Nephron progenitor cell (in vitro differentiated cells): ENCODE results near the gene MAU2.

Experiments used
- DNase-seq: peaks from one replicate; pipeline ENCODE4 v3.0.0; 2021
- H3K27ac Mint-ChIP-seq: 2 replicates; pipeline ENCODE4 v1.8.0; 2021; ENCODE audit warnings: mild to moderate bottlenecking, moderate library complexity, mixed read lengths
- H3K27me3 Mint-ChIP-seq: 2 replicates; pipeline ENCODE4 v1.8.0; 2021; ENCODE audit warnings: mild to moderate bottlenecking, low read depth, mixed read lengths; ENCODE audit not compliant: poor library complexity
- H3K36me3 Mint-ChIP-seq: 2 replicates; pipeline ENCODE4 v1.8.0; 2021; ENCODE audit warnings: low read depth, mixed read lengths
- H3K4me1 Mint-ChIP-seq: 2 replicates; pipeline ENCODE4 v1.8.0; 2021; ENCODE audit warnings: mixed read lengths
- H3K4me3 Mint-ChIP-seq: 2 replicates; pipeline ENCODE4 v1.8.0; 2021; ENCODE audit warnings: mild to moderate bottlenecking, moderate library complexity, mixed read lengths
- H3K9me3 Mint-ChIP-seq: 2 replicates; pipeline ENCODE4 v1.8.0; 2021; ENCODE audit warnings: mild to moderate bottlenecking, moderate library complexity, mixed read lengths
- CTCF ChIP-seq: fragments of 200-600 bp; sonication (generic); IDR thresholded peaks from 2 replicates; pipeline ENCODE4 v1.5.0; 2021; ENCODE audit warnings: antibody characterized with exemption

Gene MAU2

GRCh38 chr19:19327672-19328071, 7.0 kb downstream of the MAU2 start:
- no peaks in the 10 kb centered on the region for H3K9me3 Mint-ChIP-seq
- no peaks in the 10 kb centered on the region for H3K27me3 Mint-ChIP-seq
- H3K4me3 Mint-ChIP-seq, result no peak overlapping the region
- H3K27ac Mint-ChIP-seq, result no peak overlapping the region
- no peak for TF ChIP-seq CTCF
- H3K4me1 Mint-ChIP-seq, result peaks cover 16% of the 10 kb centered on the region
- no peak for DNase-seq
- H3K36me3 Mint-ChIP-seq, result peaks cover 55% of the 10 kb centered on the region

- Mint-ChIP-seq H3K4me3 (no peak overlapping the region), H3K4me1 (peaks cover 9% of the 10 kb centered on the region), H3K9me3 (no peaks in the 10 kb centered on the region), H3K36me3 (peaks cover 46% of the 10 kb centered on the region), H3K27ac (peak overlapping the region; percentile 46), H3K27me3 (no peaks in the 10 kb centered on the region)
- no peak for DNase-seq
- no peak for TF ChIP-seq CTCF
Measured at GRCh38 chr19:19329126-19329525, 8.5 kb downstream of the MAU2 start.

GRCh38 chr19:19334063-19334988, 13.7 kb downstream of the MAU2 start:
- Mint-ChIP-seq H3K27ac (peak overlapping the region; percentile 91), H3K36me3 (peaks cover 26% of the 10 kb centered on the region), H3K9me3 (no peaks in the 10 kb centered on the region), H3K27me3 (no peaks in the 10 kb centered on the region), H3K4me3 (no peak overlapping the region), H3K4me1 (no peaks in the 10 kb centered on the region)
- no peak for TF ChIP-seq CTCF
- DNase-seq, result no peak

- H3K27ac Mint-ChIP-seq, result no peak overlapping the region
- peaks cover 23% of the 10 kb centered on the region for H3K36me3 Mint-ChIP-seq
- H3K4me1 Mint-ChIP-seq, result no peaks in the 10 kb centered on the region
- TF ChIP-seq CTCF, result no peak
- no peak for DNase-seq
- no peaks in the 10 kb centered on the region for H3K27me3 Mint-ChIP-seq
- no peak overlapping the region for H3K4me3 Mint-ChIP-seq
- H3K9me3 Mint-ChIP-seq, result no peaks in the 10 kb centered on the region
Measured at GRCh38 chr19:19334989-19335344, 14.3 kb downstream of the MAU2 start.

GRCh38 chr19:19335408-19336158, 15.0 kb downstream of the MAU2 start:
- no peaks in the 10 kb centered on the region for H3K4me1 Mint-ChIP-seq
- H3K4me3 Mint-ChIP-seq, result no peak overlapping the region
- peaks cover 23% of the 10 kb centered on the region for H3K36me3 Mint-ChIP-seq
- DNase-seq, result no peak
- H3K27ac Mint-ChIP-seq, result peak overlapping the region; percentile 87
- no peaks in the 10 kb centered on the region for H3K27me3 Mint-ChIP-seq
- H3K9me3 Mint-ChIP-seq, result no peaks in the 10 kb centered on the region
- TF ChIP-seq CTCF, result no peak
